Natural killer cell (primary cell): ENCODE data around the gene ZBED5. TPM values are rescaled to one million over a fixed set of nuclear protein-coding genes. Genes with fewer than 3 reads are reported as not detected.

Experiments used
- ATAC-seq, 3 donors: fragments of 150-1000 bp in 2 of 3; fragments of 200-7000 bp in 1 of 3; cut with Tn5 transposase; 1 replicate in 1 of 3; 2 replicates in 2 of 3; pipeline ENCODE4 v1.10.0; 2021; ENCODE audit warnings: mild to moderate bottlenecking in 2 of 3, moderate library complexity in 2 of 3
- DNase-seq, 2 donors: peaks; one replicate each; pipeline versions ENCODE4 v3.0.0 to v3.0.0-alpha.2; 2013 to 2021; ENCODE audit warnings: mixed read lengths in 1 of 2
- H3K27ac ChIP-seq: one replicate; pipeline ENCODE4 v1.5.1; 2013; ENCODE audit warnings: mild to moderate bottlenecking, low read length
- H3K27me3 ChIP-seq: one replicate; pipeline ENCODE4 v1.6.1; 2013; ENCODE audit warnings: low read length; ENCODE audit not compliant: control insufficient read depth, insufficient read depth
- H3K36me3 ChIP-seq: one replicate; pipeline ENCODE4 v1.6.1; 2013; ENCODE audit warnings: low read length; ENCODE audit not compliant: control insufficient read depth, insufficient read depth
- H3K4me1 ChIP-seq: one replicate; pipeline ENCODE4 v1.6.1; 2013; ENCODE audit warnings: low read length; ENCODE audit not compliant: control insufficient read depth, insufficient read depth
- H3K4me3 ChIP-seq: one replicate; pipeline ENCODE4 v1.5.1; 2013; ENCODE audit warnings: low read length
- H3K9me3 ChIP-seq: one replicate; pipeline ENCODE4 v1.6.1; 2013; ENCODE audit warnings: low read length; ENCODE audit not compliant: control insufficient read depth, insufficient read depth
- H3K27ac Mint-ChIP-seq, 2 donors: one replicate each; pipeline ENCODE4 v1.8.0; 2022; ENCODE audit warnings: mild to moderate bottlenecking in 2 of 2, mixed read lengths in 2 of 2, moderate library complexity in 1 of 2
- H3K27me3 Mint-ChIP-seq, 2 donors: one replicate each; pipeline ENCODE4 v1.8.0; 2022; ENCODE audit warnings: low read depth in 2 of 2, mixed read lengths in 2 of 2
- H3K36me3 Mint-ChIP-seq: one replicate; pipeline ENCODE4 v1.8.0; 2022; ENCODE audit warnings: mixed read lengths
- H3K4me1 Mint-ChIP-seq, 2 donors: one replicate each; pipeline ENCODE4 v1.8.0; 2022; ENCODE audit warnings: mixed read lengths in 2 of 2
- H3K4me3 Mint-ChIP-seq: one replicate; pipeline ENCODE4 v1.8.0; 2022; ENCODE audit warnings: mild to moderate bottlenecking, moderate library complexity, mixed read lengths
- H3K9me3 Mint-ChIP-seq, 2 donors: one replicate each; pipeline ENCODE4 v1.8.0; 2022; ENCODE audit warnings: mixed read lengths in 2 of 2
- WGBS: methylation state at CpG from one replicate; pipeline ENCODE4 v1.1.7; 2013; ENCODE audit warnings: missing lambda C conversion rate; ENCODE audit not compliant: insufficient coverage; 5-methylcytosine and 5-hydroxymethylcytosine counted together
- intact Hi-C: fragments of 100-400 bp; cut with micrococcal nuclease; formaldehyde crosslinking; loops from one replicate; pipeline ENCODE4 v1.14.2; 2022
- total RNA-seq, 4 donors: library from RNA; stranded (reverse); fragments of 120-200 nt in 1 of 4; gene quantifications; one replicate each; pipeline versions ENCODE4 v1.2.3 to v1.2.4, GENCODE V29; 2013 to 2022
- TF ChIP-seq, protein P1 (sequence below): fragments of 200-600 bp; IDR thresholded peaks from one replicate; pipeline ENCODE4 v1.8.0; 2022; ENCODE audit warnings: antibody characterized with exemption

ZBED5 gene
- total RNA-seq, 3 donors from 2014 or later (not counting 1 experiment from before 2014, with no cell fraction given) = 40.0 to 61.3 (median 53.9) TPM

GRCh38 chr11:10847960-10848860 lies 9.6 kb downstream of the ZBED5 start:
- Mint-ChIP-seq H3K27me3 (no peaks in the 10 kb centered on the region), H3K27ac (peak overlapping the region in 1 of 2 donors; percentile 47), H3K9me3 (no peaks in the 10 kb centered on the region), H3K4me1 (peaks cover 10 to 11% of the 10 kb centered on the region in 2 donors), H3K4me3 (no peak overlapping the region), H3K36me3 (no peaks in the 10 kb centered on the region)
- H3K4me1 ChIP-seq = no peaks in the 10 kb centered on the region
- H3K27ac ChIP-seq = no peak overlapping the region
- no peak overlapping the region for H3K4me3 ChIP-seq
- intact Hi-C loops = no loop called here
- no CpG with 5 or more reads among the region's 3 CpGs for WGBS
- H3K36me3 ChIP-seq = peaks cover 13% of the 10 kb centered on the region
- no peaks in the 10 kb centered on the region for H3K9me3 ChIP-seq
- H3K27me3 ChIP-seq = no peaks in the 10 kb centered on the region
- TF ChIP-seq, protein P1, sequence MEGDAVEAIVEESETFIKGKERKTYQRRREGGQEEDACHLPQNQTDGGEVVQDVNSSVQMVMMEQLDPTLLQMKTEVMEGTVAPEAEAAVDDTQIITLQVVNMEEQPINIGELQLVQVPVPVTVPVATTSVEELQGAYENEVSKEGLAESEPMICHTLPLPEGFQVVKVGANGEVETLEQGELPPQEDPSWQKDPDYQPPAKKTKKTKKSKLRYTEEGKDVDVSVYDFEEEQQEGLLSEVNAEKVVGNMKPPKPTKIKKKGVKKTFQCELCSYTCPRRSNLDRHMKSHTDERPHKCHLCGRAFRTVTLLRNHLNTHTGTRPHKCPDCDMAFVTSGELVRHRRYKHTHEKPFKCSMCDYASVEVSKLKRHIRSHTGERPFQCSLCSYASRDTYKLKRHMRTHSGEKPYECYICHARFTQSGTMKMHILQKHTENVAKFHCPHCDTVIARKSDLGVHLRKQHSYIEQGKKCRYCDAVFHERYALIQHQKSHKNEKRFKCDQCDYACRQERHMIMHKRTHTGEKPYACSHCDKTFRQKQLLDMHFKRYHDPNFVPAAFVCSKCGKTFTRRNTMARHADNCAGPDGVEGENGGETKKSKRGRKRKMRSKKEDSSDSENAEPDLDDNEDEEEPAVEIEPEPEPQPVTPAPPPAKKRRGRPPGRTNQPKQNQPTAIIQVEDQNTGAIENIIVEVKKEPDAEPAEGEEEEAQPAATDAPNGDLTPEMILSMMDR = no peak
- ATAC-seq (no peak), DNase-seq (no peak)

GRCh38 chr11:10846660-10847059 lies 11.2 kb downstream of the ZBED5 start:
- DNase-seq (no peak), ATAC-seq (no peak)
- Histone ChIP-seq H3K4me3 (no peak overlapping the region), H3K4me1 (no peaks in the 10 kb centered on the region), H3K27ac (no peak overlapping the region), H3K36me3 (peaks cover under 1% of the 10 kb centered on the region), H3K9me3 (no peaks in the 10 kb centered on the region), H3K27me3 (no peaks in the 10 kb centered on the region)
- intact Hi-C loops = no loop called here
- Mint-ChIP-seq H3K36me3 (no peaks in the 10 kb centered on the region), H3K9me3 (no peaks in the 10 kb centered on the region), H3K27me3 (no peaks in the 10 kb centered on the region), H3K27ac (no peak overlapping the region), H3K4me3 (no peak overlapping the region), H3K4me1 (peaks cover 10 to 11% of the 10 kb centered on the region in 2 donors)
- TF ChIP-seq, protein P1 = no peak

GRCh38 chr11:10845589-10845988 lies 12.3 kb downstream of the ZBED5 start:
- Mint-ChIP-seq H3K27me3 (no peaks in the 10 kb centered on the region), H3K9me3 (no peaks in the 10 kb centered on the region), H3K4me3 (no peak overlapping the region), H3K27ac (no peak overlapping the region), H3K4me1 (peaks cover 10 to 11% of the 10 kb centered on the region in 2 donors), H3K36me3 (no peaks in the 10 kb centered on the region)
- Histone ChIP-seq H3K36me3 (no peaks in the 10 kb centered on the region), H3K4me1 (no peaks in the 10 kb centered on the region), H3K27me3 (no peaks in the 10 kb centered on the region), H3K9me3 (no peaks in the 10 kb centered on the region), H3K4me3 (no peak overlapping the region), H3K27ac (no peak overlapping the region)
- TF ChIP-seq, protein P1 = no peak
- DNase-seq (no peak), ATAC-seq (no peak)
- 83% methylated on average over 1 of the region's 2 CpGs for WGBS
- intact Hi-C loops = no loop called here
